SK-N-SH treated with all-trans-retinoic acid at 6 μM for 48 hours (cell line): ENCODE results near the gene GBX1.
A peak's percentile ranks its signal among the peaks of the same experiment; 100 is the strongest.

Experiments used
- ATAC-seq: fragments of 200-7000 bp; cut with Tn5 transposase; 3 replicates; pipeline ENCODE4 v1.9.1; 2020; ENCODE audit warnings: mild to moderate bottlenecking, moderate library complexity
- ARNTL ChIP-seq: fragments of 450-650 bp; formaldehyde crosslinking; IDR thresholded peaks from 2 replicates; pipeline ENCODE4 v1.5.0; 2020; ENCODE audit warnings: low read depth, mild to moderate bottlenecking, moderate library complexity, borderline replicate concordance
- BACH2 ChIP-seq: fragments of 250-450 bp; sonication (Bioruptor Pico); IDR thresholded peaks from 2 replicates; pipeline ENCODE4 v1.9.0; 2021; ENCODE audit warnings: mild to moderate bottlenecking, borderline replicate concordance
- CSDC2 ChIP-seq: fragments of 250-450 bp; sonication (Bioruptor Pico); IDR thresholded peaks from 2 replicates; pipeline ENCODE4 v1.5.0; 2020; ENCODE audit warnings: mild to moderate bottlenecking, moderate library complexity
- ESRRG ChIP-seq: fragments of 250-450 bp; sonication (Bioruptor Pico); IDR thresholded peaks from 2 replicates; pipeline ENCODE4 v1.6.1; 2021; ENCODE audit warnings: mild to moderate bottlenecking
- GLIS3 ChIP-seq: fragments of 250-450 bp; sonication (Bioruptor Pico); IDR thresholded peaks from 2 replicates; pipeline ENCODE4 v1.5.0; 2020; ENCODE audit warnings: mild to moderate bottlenecking, moderate library complexity
- ISL1 ChIP-seq: fragments of 250-450 bp; sonication (Bioruptor Pico); IDR thresholded peaks from 2 replicates; pipeline ENCODE4 v2.1.2; 2022; ENCODE audit warnings: mild to moderate bottlenecking, moderate library complexity
- PATZ1 ChIP-seq: fragments of 250-450 bp; sonication (Bioruptor Pico); IDR thresholded peaks from 2 replicates; pipeline ENCODE4 v1.8.0; 2020; ENCODE audit warnings: mild to moderate bottlenecking, moderate library complexity, borderline replicate concordance
- PPARA ChIP-seq: fragments of 250-450 bp; sonication (Bioruptor Pico); IDR thresholded peaks from 2 replicates; pipeline ENCODE4 v1.5.0; 2020; ENCODE audit warnings: mild to moderate bottlenecking, borderline replicate concordance
- RARB ChIP-seq: fragments of 250-450 bp; sonication (Bioruptor Pico); IDR thresholded peaks from 2 replicates; pipeline ENCODE4 v1.8.0; 2021; ENCODE audit warnings: mild to moderate bottlenecking, moderate library complexity
- SNAI2 ChIP-seq: fragments of 250-450 bp; sonication (Bioruptor Pico); IDR thresholded peaks from 2 replicates; pipeline ENCODE4 v1.5.0; 2020; ENCODE audit warnings: mild to moderate bottlenecking, moderate library complexity
- TCF4 ChIP-seq: fragments of 250-450 bp; sonication (Bioruptor Pico); IDR thresholded peaks from 2 replicates; pipeline ENCODE4 v1.8.0; 2021; ENCODE audit warnings: mild to moderate bottlenecking, moderate library complexity, borderline replicate concordance
- TOX ChIP-seq: fragments of 250-450 bp; sonication (Bioruptor Pico); IDR thresholded peaks from 2 replicates; pipeline ENCODE4 v1.8.0; 2021; ENCODE audit warnings: mild to moderate bottlenecking, moderate library complexity, borderline replicate concordance
- TSHZ2 ChIP-seq: fragments of 250-450 bp; sonication (Bioruptor Pico); IDR thresholded peaks from 2 replicates; pipeline ENCODE4 v1.5.0; 2020; ENCODE audit warnings: mild to moderate bottlenecking, moderate library complexity
- ZC3H10 ChIP-seq: fragments of 250-450 bp; sonication (Bioruptor Pico); IDR thresholded peaks from 2 replicates; pipeline ENCODE4 v1.5.1; 2021; ENCODE audit warnings: mild to moderate bottlenecking, moderate library complexity
- ZFP3 ChIP-seq: fragments of 250-450 bp; sonication (Bioruptor Pico); IDR thresholded peaks from 2 replicates; pipeline ENCODE4 v1.5.0; 2020; ENCODE audit warnings: mild to moderate bottlenecking, moderate library complexity
- ZFP30 ChIP-seq: fragments of 450-650 bp; formaldehyde crosslinking; IDR thresholded peaks from 2 replicates; pipeline ENCODE4 v1.5.0; 2022; ENCODE audit warnings: mild to moderate bottlenecking, moderate library complexity
- ZNF565 ChIP-seq: fragments of 450-650 bp; formaldehyde crosslinking; conservative IDR thresholded peaks from 2 replicates; pipeline ENCODE4 v1.5.0; 2020; ENCODE audit warnings: low read depth, mild to moderate bottlenecking, moderate library complexity
- ZNF70 ChIP-seq: fragments of 450-650 bp; formaldehyde crosslinking; IDR thresholded peaks from 2 replicates; pipeline ENCODE4 v1.5.0; 2020; ENCODE audit warnings: mild to moderate bottlenecking, moderate library complexity
- ZNF8 ChIP-seq: fragments of 450-650 bp; formaldehyde crosslinking; IDR thresholded peaks from 2 replicates; pipeline ENCODE4 v1.5.0; 2020; ENCODE audit warnings: mild to moderate bottlenecking, moderate library complexity
- TF ChIP-seq, protein P1 (sequence below): fragments of 250-450 bp; sonication (Bioruptor Pico); IDR thresholded peaks from 2 replicates; pipeline ENCODE4 v1.5.1; 2021; ENCODE audit warnings: mild to moderate bottlenecking, moderate library complexity
- TF ChIP-seq, protein P2 (sequence below): fragments of 250-450 bp; sonication (Bioruptor Pico); IDR thresholded peaks from 2 replicates; pipeline ENCODE4 v1.8.0; 2021; ENCODE audit warnings: low read depth, mild to moderate bottlenecking, moderate library complexity, borderline replicate concordance
- TF ChIP-seq, protein P3 (sequence below): fragments of 250-450 bp; sonication (Bioruptor Pico); IDR thresholded peaks from 2 replicates; pipeline ENCODE4 v1.5.1; 2020; ENCODE audit warnings: low read depth, mild to moderate bottlenecking, moderate library complexity

GBX1 gene

GRCh38 chr7:151124899-151125399 lies 42.5 kb downstream of the GBX1 start (continued):
- TF ChIP-seq, protein P1, sequence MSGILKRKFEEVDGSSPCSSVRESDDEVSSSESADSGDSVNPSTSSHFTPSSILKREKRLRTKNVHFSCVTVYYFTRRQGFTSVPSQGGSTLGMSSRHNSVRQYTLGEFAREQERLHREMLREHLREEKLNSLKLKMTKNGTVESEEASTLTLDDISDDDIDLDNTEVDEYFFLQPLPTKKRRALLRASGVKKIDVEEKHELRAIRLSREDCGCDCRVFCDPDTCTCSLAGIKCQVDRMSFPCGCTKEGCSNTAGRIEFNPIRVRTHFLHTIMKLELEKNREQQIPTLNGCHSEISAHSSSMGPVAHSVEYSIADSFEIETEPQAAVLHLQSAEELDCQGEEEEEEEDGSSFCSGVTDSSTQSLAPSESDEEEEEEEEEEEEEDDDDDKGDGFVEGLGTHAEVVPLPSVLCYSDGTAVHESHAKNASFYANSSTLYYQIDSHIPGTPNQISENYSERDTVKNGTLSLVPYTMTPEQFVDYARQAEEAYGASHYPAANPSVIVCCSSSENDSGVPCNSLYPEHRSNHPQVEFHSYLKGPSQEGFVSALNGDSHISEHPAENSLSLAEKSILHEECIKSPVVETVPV, result no peak
- TF ChIP-seq TSHZ2 (no peak), ZNF565 (CRISPR knock-in tag) (no peak), RARB (CRISPR knock-in tag) (no peak), ZFP3 (no peak)
- TF ChIP-seq, all 23 proteins: peak for 0

GRCh38 chr7:151124481-151124880 lies 43.0 kb downstream of the GBX1 start:
- ATAC-seq, result no peak
- TF ChIP-seq GLIS3 (CRISPR knock-in tag), result no peak
- TF ChIP-seq SNAI2 (CRISPR knock-in tag), result no peak
- no peak for TF ChIP-seq ZNF565 (CRISPR knock-in tag)
- TF ChIP-seq ISL1 (CRISPR knock-in tag), result no peak
- no peak for TF ChIP-seq PPARA (CRISPR knock-in tag)
- TF ChIP-seq ESRRG (CRISPR knock-in tag), result no peak
- TF ChIP-seq, protein P2, sequence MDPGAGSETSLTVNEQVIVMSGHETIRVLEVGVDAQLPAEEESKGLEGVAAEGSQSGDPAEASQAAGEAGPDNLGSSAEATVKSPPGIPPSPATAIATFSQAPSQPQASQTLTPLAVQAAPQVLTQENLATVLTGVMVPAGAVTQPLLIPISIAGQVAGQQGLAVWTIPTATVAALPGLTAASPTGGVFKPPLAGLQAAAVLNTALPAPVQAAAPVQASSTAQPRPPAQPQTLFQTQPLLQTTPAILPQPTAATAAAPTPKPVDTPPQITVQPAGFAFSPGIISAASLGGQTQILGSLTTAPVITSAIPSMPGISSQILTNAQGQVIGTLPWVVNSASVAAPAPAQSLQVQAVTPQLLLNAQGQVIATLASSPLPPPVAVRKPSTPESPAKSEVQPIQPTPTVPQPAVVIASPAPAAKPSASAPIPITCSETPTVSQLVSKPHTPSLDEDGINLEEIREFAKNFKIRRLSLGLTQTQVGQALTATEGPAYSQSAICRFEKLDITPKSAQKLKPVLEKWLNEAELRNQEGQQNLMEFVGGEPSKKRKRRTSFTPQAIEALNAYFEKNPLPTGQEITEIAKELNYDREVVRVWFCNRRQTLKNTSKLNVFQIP, result no peak
- TF ChIP-seq ZC3H10 (CRISPR knock-in tag), result no peak
- TF ChIP-seq BACH2 (CRISPR knock-in tag), result no peak
- TF ChIP-seq ZNF70 (CRISPR knock-in tag), result no peak
- TF ChIP-seq RARB (CRISPR knock-in tag), result no peak
- TF ChIP-seq PATZ1 (CRISPR knock-in tag), result no peak
- no peak for TF ChIP-seq TCF4 (CRISPR knock-in tag)
- TF ChIP-seq CSDC2, result no peak
- TF ChIP-seq ZFP30, result no peak
- TF ChIP-seq, protein P3, sequence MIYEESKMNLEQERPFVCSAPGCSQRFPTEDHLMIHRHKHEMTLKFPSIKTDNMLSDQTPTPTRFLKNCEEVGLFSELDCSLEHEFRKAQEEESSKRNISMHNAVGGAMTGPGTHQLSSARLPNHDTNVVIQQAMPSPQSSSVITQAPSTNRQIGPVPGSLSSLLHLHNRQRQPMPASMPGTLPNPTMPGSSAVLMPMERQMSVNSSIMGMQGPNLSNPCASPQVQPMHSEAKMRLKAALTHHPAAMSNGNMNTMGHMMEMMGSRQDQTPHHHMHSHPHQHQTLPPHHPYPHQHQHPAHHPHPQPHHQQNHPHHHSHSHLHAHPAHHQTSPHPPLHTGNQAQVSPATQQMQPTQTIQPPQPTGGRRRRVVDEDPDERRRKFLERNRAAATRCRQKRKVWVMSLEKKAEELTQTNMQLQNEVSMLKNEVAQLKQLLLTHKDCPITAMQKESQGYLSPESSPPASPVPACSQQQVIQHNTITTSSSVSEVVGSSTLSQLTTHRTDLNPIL (CRISPR knock-in tag), result no peak
- no peak for TF ChIP-seq ZNF8 (CRISPR knock-in tag)
- no peak for TF ChIP-seq ARNTL (CRISPR knock-in tag)

DNA sequence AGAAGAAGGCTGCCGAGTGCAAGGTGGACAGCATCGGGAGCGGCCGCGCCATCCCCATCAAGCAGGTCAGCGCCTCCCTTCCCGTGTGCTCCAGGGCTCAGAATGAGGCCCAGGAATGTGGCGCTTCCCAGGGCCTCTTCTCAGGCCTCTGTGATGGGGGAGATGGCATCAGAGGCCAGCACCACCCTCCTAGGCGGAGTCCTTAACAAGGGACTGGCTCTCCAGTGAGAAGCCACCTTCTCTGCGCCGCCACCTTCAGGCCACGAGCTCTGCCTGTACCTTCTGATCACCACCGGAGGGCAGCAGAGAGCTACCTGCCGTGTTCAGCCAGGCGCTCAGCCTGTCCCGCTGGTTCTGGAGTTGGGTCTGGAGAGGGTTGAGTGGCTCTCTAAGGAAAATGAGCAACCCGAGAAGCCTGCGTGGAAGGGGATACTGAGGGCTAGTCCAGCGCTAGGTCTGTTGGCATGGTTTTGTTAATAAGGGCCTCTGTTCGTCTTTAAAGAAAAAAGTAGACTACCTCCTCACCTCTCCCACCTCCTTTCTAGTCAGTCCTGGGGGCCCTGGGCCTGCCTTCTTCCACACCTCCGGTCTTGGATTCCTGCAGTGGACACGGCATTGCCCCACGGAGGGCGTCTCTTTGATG lies 43.6 kb downstream of the GBX1 start:
- ATAC-seq, result peak; percentile 97

More for the DNA sequence above, 43.6 kb downstream of the GBX1 start:
- no peak for TF ChIP-seq RARB (CRISPR knock-in tag)
- no peak for TF ChIP-seq TSHZ2
- TF ChIP-seq, protein P2, result no peak
- TF ChIP-seq TOX (CRISPR knock-in tag), result no peak
- no peak for TF ChIP-seq ARNTL (CRISPR knock-in tag)
- no peak for TF ChIP-seq ZFP3
- no peak for TF ChIP-seq ZNF565 (CRISPR knock-in tag)
- no peak for TF ChIP-seq CSDC2
- no peak for TF ChIP-seq PPARA (CRISPR knock-in tag)
- no peak for TF ChIP-seq ZNF8 (CRISPR knock-in tag)
